Vagina (tissue), 2 donors: ENCODE results near the gene SUGCT.
"Not testable (repeated sequence)": the region's sequence is repeated elsewhere in the genome, so short reads cannot be mapped to it uniquely, and the experiment has no call there.

ENCODE experiments used
- POLR2A ChIP-seq, 2 donors: fragments of 450-650 bp; IDR thresholded peaks; one replicate each; pipeline ENCODE4 v1.6.1; 2017; ENCODE audit warnings: antibody characterized with exemption in 2 of 2, mild to moderate bottlenecking in 2 of 2, moderate library complexity in 2 of 2
- POLR2AphosphoS5 ChIP-seq, 2 donors: sonication (generic); formaldehyde crosslinking; IDR thresholded peaks; one replicate each; pipeline ENCODE4 v1.9.0; 2017; ENCODE audit warnings: antibody characterized with exemption in 2 of 2, mild to moderate bottlenecking in 2 of 2, low read depth in 1 of 2; ENCODE audit not compliant: insufficient read depth in 1 of 2
- TF ChIP-seq, protein P1 (sequence below), 3 experiments: fragments of 450-650 bp in 2 of 3; fragments of 200-600 bp in 1 of 3; sonication (generic) in 1 of 3; IDR thresholded peaks; one replicate each; pipeline ENCODE4 v1.5.1; 2017 to 2019; ENCODE audit warnings: antibody characterized with exemption in 3 of 3, mild to moderate bottlenecking in 2 of 3, moderate library complexity in 2 of 3

DNA sequence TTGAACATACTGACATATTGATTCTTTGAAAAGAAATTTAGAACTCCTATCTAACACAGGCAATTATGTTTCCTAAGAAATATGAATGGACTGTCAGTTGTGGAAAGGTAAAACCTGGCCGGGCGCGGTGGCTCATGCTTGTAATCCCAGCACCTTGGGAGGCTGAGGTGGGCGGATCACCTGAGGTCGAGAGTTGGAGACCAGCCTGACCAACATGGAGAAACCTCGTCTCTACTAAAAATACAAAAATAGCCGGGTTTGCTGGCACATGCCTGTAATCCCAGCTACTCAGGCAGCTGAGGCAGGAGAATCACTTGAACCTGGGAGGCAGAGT is 13.4 kb downstream of the SUGCT start:
- TF ChIP-seq POLR2A (IDR thresholded peaks at IDR 0.05); POLR2AphosphoS5 (IDR thresholded peaks at IDR 0.05; ENCODE audit: insufficient read depth in 1 of 2, low read depth in 1 of 2): not testable (repeated sequence)
- TF ChIP-seq, protein P1, sequence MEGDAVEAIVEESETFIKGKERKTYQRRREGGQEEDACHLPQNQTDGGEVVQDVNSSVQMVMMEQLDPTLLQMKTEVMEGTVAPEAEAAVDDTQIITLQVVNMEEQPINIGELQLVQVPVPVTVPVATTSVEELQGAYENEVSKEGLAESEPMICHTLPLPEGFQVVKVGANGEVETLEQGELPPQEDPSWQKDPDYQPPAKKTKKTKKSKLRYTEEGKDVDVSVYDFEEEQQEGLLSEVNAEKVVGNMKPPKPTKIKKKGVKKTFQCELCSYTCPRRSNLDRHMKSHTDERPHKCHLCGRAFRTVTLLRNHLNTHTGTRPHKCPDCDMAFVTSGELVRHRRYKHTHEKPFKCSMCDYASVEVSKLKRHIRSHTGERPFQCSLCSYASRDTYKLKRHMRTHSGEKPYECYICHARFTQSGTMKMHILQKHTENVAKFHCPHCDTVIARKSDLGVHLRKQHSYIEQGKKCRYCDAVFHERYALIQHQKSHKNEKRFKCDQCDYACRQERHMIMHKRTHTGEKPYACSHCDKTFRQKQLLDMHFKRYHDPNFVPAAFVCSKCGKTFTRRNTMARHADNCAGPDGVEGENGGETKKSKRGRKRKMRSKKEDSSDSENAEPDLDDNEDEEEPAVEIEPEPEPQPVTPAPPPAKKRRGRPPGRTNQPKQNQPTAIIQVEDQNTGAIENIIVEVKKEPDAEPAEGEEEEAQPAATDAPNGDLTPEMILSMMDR (IDR thresholded peaks at IDR 0.05) = not testable (repeated sequence)
